Stimulated activated naive B cell treated with anti-CD40 and anti-IgM and Interleukin-4, amounts not matched to agents 10 μg/mL and 1 μg/mL and 100 μg/mL, for 72 hours (primary cell): ENCODE results near the gene CLEC16A.

Experiments
- ATAC-seq, 2 donors: fragments of 150-1000 bp; cut with Tn5 transposase; replicated peaks; 2 replicates each; pipeline ENCODE4 v1.10.0; 2021; ENCODE audit warnings: moderate library complexity in 1 of 2
- DNase-seq: peaks from one replicate; pipeline ENCODE4 v3.0.0; 2021
- H3K27ac Mint-ChIP-seq: one replicate; pipeline ENCODE4 v1.8.0; 2022; ENCODE audit warnings: mild to moderate bottlenecking, mixed read lengths
- H3K27me3 Mint-ChIP-seq, 2 donors: one replicate each; pipeline ENCODE4 v1.8.0; 2022; ENCODE audit warnings: mixed read lengths in 2 of 2
- H3K36me3 Mint-ChIP-seq, 2 donors: one replicate each; pipeline ENCODE4 v1.8.0; 2022; ENCODE audit warnings: mixed read lengths in 2 of 2, mild to moderate bottlenecking in 1 of 2
- H3K4me1 Mint-ChIP-seq, 2 donors: one replicate each; pipeline ENCODE4 v1.8.0; 2022; ENCODE audit warnings: mixed read lengths in 2 of 2, mild to moderate bottlenecking in 1 of 2
- H3K4me3 Mint-ChIP-seq, 2 donors: one replicate each; pipeline ENCODE4 v1.8.0; 2022; ENCODE audit warnings: mild to moderate bottlenecking in 2 of 2, mixed read lengths in 2 of 2, moderate library complexity in 1 of 2
- H3K9me3 Mint-ChIP-seq, 2 donors: one replicate each; pipeline ENCODE4 v1.8.0; 2022; ENCODE audit warnings: mixed read lengths in 2 of 2, mild to moderate bottlenecking in 1 of 2

Gene CLEC16A

GRCh38 chr16:11179574-11179973 lies 235.2 kb downstream of the CLEC16A start:
- H3K9me3 Mint-ChIP-seq: peaks cover 4 to 8% of the 10 kb centered on the region in 2 donors
- H3K27me3 Mint-ChIP-seq: no peaks in the 10 kb centered on the region
- peaks cover 65 to 97% of the 10 kb centered on the region in 2 donors for H3K4me1 Mint-ChIP-seq
- H3K36me3 Mint-ChIP-seq: peaks cover 58 to 69% of the 10 kb centered on the region in 2 donors
- ATAC-seq (no peak), DNase-seq (no peak)
- H3K27ac Mint-ChIP-seq: peak overlapping the region; percentile 98
- peak overlapping the region; percentile 70 to 86 for H3K4me3 Mint-ChIP-seq

DNA sequence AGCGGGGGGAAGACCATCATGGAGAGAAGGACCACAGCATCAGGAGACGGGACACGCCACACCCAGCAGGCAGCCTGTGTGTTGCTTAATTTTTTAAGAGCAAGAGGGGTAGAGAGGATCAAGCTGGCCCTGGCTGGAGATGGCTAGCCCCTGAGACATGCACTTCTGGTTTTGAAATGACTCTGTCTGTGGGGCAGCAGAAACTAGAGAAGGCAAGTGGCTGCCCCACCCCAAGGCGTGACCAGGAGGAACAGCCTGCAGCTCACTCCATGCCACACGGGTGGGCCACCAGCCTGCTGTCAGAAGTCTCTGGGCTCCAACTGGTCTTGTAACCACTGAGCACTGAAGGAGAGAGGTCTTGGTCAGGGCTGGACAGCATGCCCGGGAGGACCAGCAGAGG lies 236.1 kb downstream of the CLEC16A start:
- ATAC-seq (peak; percentile 20 to 35), DNase-seq (peak; percentile 56)
- peak overlapping the region; percentile 98 for H3K27ac Mint-ChIP-seq
- peaks cover 50 to 65% of the 10 kb centered on the region in 2 donors for H3K36me3 Mint-ChIP-seq
- H3K9me3 Mint-ChIP-seq: peaks cover 0 to 2% of the 10 kb centered on the region in 2 donors
- peaks cover 57 to 97% of the 10 kb centered on the region in 2 donors for H3K4me1 Mint-ChIP-seq
- H3K4me3 Mint-ChIP-seq: peak overlapping the region; percentile 70 to 86
- no peaks in the 10 kb centered on the region for H3K27me3 Mint-ChIP-seq

DNA sequence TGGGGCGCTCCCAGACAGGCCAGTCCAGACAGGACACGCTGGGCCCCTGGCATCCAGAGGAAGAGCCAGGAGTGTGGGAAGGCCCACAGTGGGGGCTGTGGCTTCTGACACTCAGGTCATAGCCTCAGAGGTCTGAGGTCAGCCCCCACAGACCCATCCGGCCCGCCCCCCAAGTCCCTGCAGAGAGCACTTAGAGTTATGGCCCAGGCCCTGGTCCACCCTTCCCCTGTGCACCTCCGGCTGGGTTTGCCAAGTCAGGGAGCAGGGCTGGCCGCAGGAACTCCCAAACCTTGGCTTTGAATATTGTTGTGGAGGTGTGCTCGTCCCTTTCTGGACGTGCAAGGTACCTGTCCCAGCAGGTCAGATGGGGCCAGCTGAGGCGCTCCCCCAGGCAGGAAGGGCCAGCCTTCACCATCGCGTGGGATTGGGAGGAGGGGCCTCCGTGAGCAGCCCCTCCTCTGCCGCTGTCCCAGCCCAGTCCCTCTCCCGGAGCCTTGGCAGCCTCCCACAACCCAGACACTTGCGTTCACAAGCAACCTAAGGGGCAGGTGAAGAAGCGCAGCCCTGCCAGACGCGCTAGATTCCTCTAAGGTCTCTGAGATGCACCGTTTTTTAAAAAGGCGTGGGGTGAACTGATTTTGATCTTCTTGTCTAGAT lies 237.0 kb downstream of the CLEC16A start:
- H3K36me3 Mint-ChIP-seq: peaks cover 46 to 59% of the 10 kb centered on the region in 2 donors
- H3K27ac Mint-ChIP-seq: peak overlapping the region; percentile 98
- peaks cover 48 to 90% of the 10 kb centered on the region in 2 donors for H3K4me1 Mint-ChIP-seq
- DNase-seq (no peak), ATAC-seq (no peak)
- no peaks in the 10 kb centered on the region for H3K27me3 Mint-ChIP-seq
- H3K4me3 Mint-ChIP-seq: peak overlapping the region; percentile 60 to 74
- peaks cover 0 to 2% of the 10 kb centered on the region in 2 donors for H3K9me3 Mint-ChIP-seq

GRCh38 chr16:11181899-11182279 lies 237.5 kb downstream of the CLEC16A start:
- H3K27me3 Mint-ChIP-seq: no peaks in the 10 kb centered on the region
- peak overlapping the region; percentile 98 for H3K27ac Mint-ChIP-seq
- H3K4me1 Mint-ChIP-seq: peaks cover 43 to 85% of the 10 kb centered on the region in 2 donors
- peak; percentile 75 for DNase-seq
- H3K36me3 Mint-ChIP-seq: peaks cover 44 to 54% of the 10 kb centered on the region in 2 donors
- ATAC-seq: peak; percentile 50 to 57
- peak overlapping the region; percentile 60 to 74 for H3K4me3 Mint-ChIP-seq
- peaks cover 0 to 2% of the 10 kb centered on the region in 2 donors for H3K9me3 Mint-ChIP-seq

GRCh38 chr16:11182411-11182810 lies 238.0 kb downstream of the CLEC16A start:
- no peak for ATAC-seq
- peaks cover 0 to 2% of the 10 kb centered on the region in 2 donors for H3K9me3 Mint-ChIP-seq
- H3K4me1 Mint-ChIP-seq: peaks cover 44 to 83% of the 10 kb centered on the region in 2 donors
- H3K27me3 Mint-ChIP-seq: no peaks in the 10 kb centered on the region
- H3K36me3 Mint-ChIP-seq: peaks cover 41 to 53% of the 10 kb centered on the region in 2 donors
- DNase-seq: no peak
- peak overlapping the region; percentile 50 to 60 for H3K4me3 Mint-ChIP-seq
- peak overlapping the region; percentile 98 for H3K27ac Mint-ChIP-seq

DNA sequence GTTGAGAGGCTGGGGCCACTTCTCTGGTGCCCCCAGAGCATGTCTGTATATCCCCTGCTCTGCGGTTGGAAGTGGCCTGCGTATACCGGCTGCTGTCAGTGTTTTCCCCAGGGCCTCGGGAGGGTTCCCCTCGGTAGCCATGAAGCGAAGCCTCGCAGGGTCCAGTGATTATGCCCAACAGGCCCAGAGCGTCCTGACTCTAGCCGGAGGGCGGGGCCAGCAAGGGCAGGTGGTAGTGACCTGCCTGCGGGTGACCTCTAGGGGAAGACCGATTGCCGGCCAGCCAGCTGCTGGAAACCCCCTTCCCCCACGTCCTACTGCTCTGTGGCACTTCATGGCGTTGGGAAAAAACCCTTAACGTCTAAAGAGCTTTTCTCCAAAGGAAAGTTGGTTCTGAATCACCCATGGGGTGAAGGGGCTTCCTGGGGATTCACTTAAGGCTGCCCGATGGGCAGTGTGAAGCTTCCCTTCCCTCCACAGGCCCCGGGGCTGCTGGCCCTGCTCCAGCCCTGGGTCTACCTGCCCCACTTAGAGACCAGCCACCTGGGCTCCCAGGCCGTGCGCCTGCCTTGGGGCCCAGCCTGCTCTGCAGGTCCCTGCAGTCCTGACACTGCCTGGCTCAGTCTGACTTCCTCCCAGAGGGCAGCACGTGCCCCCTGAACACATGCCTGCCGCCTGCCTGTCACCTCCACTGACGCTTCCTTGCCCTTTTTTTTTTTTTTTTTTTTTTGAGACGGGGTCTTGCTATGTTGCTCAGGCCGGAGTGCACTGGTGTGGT lies 238.9 kb downstream of the CLEC16A start:
- peak overlapping the region; percentile 32 to 50 for H3K4me3 Mint-ChIP-seq
- H3K4me1 Mint-ChIP-seq: peaks cover 50 to 80% of the 10 kb centered on the region in 2 donors
- H3K36me3 Mint-ChIP-seq: peaks cover 43 to 51% of the 10 kb centered on the region in 2 donors
- H3K27ac Mint-ChIP-seq: peak overlapping the region; percentile 98
- no peaks in the 10 kb centered on the region for H3K27me3 Mint-ChIP-seq
- peak; percentile 80 to 82 for ATAC-seq
- peaks cover 0 to 2% of the 10 kb centered on the region in 2 donors for H3K9me3 Mint-ChIP-seq
- peak; percentile 94 for DNase-seq

- Mint-ChIP-seq H3K9me3 (peaks cover 0 to 2% of the 10 kb centered on the region in 2 donors), H3K27me3 (no peaks in the 10 kb centered on the region), H3K4me1 (peaks cover 52 to 78% of the 10 kb centered on the region in 2 donors), H3K36me3 (peaks cover 41 to 52% of the 10 kb centered on the region in 2 donors), H3K4me3 (no peak overlapping the region), H3K27ac (peak overlapping the region; percentile 98)
- ATAC-seq: no peak
- no peak for DNase-seq
These were observed 239.6 kb downstream of the CLEC16A start for GRCh38 chr16:11183951-11184350.

- Mint-ChIP-seq H3K27ac (peak overlapping the region; percentile 20), H3K36me3 (peaks cover 21 to 31% of the 10 kb centered on the region in 2 donors), H3K4me3 (no peak overlapping the region), H3K9me3 (no peaks in the 10 kb centered on the region), H3K4me1 (peaks cover 45 to 75% of the 10 kb centered on the region in 2 donors), H3K27me3 (no peaks in the 10 kb centered on the region)
- ATAC-seq (no peak), DNase-seq (no peak)
These were observed 243.2 kb downstream of the CLEC16A start for GRCh38 chr16:11187522-11188023.

DNA sequence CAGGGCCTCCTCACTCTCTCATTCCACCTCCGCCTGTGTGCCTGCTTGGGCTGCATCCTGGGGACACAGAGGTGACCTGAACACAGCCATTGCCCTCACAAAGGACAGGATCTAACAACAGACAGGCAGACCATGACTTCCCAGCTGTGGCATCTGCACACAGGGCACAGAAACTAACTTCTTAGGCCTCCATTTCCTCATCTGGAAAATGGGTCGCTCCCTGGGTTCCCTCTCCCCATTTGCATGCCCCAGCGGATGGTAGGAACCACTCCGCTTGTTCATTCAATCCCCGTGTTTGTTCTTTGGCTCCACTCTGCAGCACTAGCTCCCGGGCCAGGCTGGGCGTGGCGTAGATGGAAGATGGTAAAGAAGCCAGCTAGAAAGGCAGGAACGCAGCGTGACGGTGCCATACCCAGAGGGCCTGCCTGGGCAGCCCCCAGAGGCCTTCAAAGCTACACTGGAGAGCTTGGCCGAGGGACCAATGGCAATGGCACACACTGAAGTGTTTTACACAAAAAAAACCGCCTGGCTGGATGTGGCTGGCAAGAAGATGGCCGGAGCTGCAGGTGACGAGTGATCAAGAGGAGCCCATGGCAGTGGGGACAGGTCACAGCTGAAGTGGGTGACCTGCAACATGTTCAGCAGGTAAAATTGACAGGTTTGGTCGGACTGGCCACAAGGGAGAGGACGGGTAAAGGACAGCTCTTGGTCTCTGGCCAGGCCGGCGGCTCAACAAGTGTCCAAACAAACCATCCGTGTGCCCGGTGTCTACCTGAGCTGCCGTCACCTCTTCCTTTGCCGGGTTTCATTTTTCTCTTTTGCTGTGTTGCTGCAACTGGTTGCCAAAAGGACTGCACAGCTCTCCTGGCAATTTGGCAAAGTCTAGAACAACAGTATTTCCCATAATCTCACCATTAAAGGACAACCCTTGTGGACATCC lies 244.7 kb downstream of the CLEC16A start:
- no peaks in the 10 kb centered on the region for H3K9me3 Mint-ChIP-seq
- H3K4me1 Mint-ChIP-seq: peaks cover 39 to 66% of the 10 kb centered on the region in 2 donors
- H3K4me3 Mint-ChIP-seq: peak overlapping the region in 1 of 2 donors; percentile 10
- H3K27me3 Mint-ChIP-seq: no peaks in the 10 kb centered on the region
- peak overlapping the region; percentile 53 for H3K27ac Mint-ChIP-seq
- no peak for ATAC-seq
- DNase-seq: no peak
- H3K36me3 Mint-ChIP-seq: peaks cover 10 to 31% of the 10 kb centered on the region in 2 donors

GRCh38 chr16:11190588-11191560 lies 246.5 kb downstream of the CLEC16A start:
- peak; percentile 71 to 76 for ATAC-seq
- Mint-ChIP-seq H3K4me3 (peak overlapping the region; percentile 39 to 56), H3K36me3 (peaks cover 19 to 35% of the 10 kb centered on the region in 2 donors), H3K27ac (peak overlapping the region; percentile 81), H3K4me1 (peaks cover 47 to 60% of the 10 kb centered on the region in 2 donors), H3K9me3 (no peaks in the 10 kb centered on the region), H3K27me3 (no peaks in the 10 kb centered on the region)
- no peak for DNase-seq

GRCh38 chr16:11191665-11192064 lies 247.3 kb downstream of the CLEC16A start:
- H3K4me3 Mint-ChIP-seq: peak overlapping the region in 1 of 2 donors; percentile 10
- peaks cover 26 to 43% of the 10 kb centered on the region in 2 donors for H3K36me3 Mint-ChIP-seq
- H3K27ac Mint-ChIP-seq: peak overlapping the region; percentile 44
- H3K9me3 Mint-ChIP-seq: no peaks in the 10 kb centered on the region
- DNase-seq (no peak), ATAC-seq (no peak)
- peaks cover 49 to 60% of the 10 kb centered on the region in 2 donors for H3K4me1 Mint-ChIP-seq
- no peaks in the 10 kb centered on the region for H3K27me3 Mint-ChIP-seq

DNA sequence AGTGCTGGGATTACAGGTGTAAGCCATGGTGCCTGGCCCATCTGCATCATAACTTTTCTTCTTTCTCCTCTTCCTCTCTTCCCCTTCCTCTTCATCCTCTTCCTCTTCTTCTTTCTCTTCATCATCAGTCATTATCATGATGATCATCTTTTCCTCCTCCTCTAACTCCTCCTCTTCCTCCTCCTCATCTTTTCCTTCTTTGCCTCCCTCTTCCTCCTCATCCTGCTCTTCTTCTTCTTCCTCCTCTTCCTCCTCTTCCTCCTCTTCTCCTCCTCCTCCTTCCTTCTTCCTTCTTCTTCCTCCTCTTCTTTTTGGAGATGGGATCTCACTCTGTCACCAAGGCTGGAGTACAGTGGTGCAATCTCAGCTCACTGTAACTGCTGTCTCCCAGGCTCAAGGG lies 249.1 kb downstream of the CLEC16A start:
- no peak for DNase-seq
- Mint-ChIP-seq H3K9me3 (no peaks in the 10 kb centered on the region), H3K36me3 (peaks cover 27 to 45% of the 10 kb centered on the region in 2 donors), H3K4me1 (peaks cover 47 to 62% of the 10 kb centered on the region in 2 donors), H3K27me3 (no peaks in the 10 kb centered on the region), H3K4me3 (no peak overlapping the region), H3K27ac (peak overlapping the region; percentile 15)
- ATAC-seq: no peak

DNA sequence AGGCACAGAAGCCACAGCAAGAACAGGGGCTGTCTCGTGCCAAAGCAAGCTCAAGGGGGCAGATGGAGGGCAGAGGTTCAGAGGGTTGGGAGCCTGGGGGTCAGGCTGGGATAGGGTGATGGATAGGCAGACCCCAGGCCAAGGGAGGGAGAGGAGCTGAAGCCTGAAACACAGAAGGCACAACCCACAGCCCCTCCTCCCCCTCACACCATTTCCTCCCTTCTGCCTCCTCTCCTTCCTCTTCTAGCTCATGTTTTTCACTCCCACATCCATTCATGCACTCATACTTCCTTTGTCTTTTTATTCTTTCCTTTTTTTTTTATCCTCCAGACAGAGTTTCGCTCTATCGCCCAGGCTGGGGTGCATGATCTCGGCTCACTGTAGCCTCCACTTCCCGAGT lies 250.5 kb downstream of the CLEC16A start:
- no peak overlapping the region for H3K4me3 Mint-ChIP-seq
- H3K4me1 Mint-ChIP-seq: peaks cover 49 to 55% of the 10 kb centered on the region in 2 donors
- no peaks in the 10 kb centered on the region for H3K9me3 Mint-ChIP-seq
- no peak overlapping the region for H3K27ac Mint-ChIP-seq
- H3K27me3 Mint-ChIP-seq: no peaks in the 10 kb centered on the region
- no peak for ATAC-seq
- peaks cover 24 to 42% of the 10 kb centered on the region in 2 donors for H3K36me3 Mint-ChIP-seq
- no peak for DNase-seq
